ENCODE data around the gene CLASP1.

- TF ChIP-seq POLR2A (IDR thresholded peaks at IDR 0.05) (no peak), CTCF (IDR thresholded peaks at IDR 0.05) (no peak)
Measured at GRCh38 chr2:121663434-121663833, 14.2 kb upstream of the CLASP1 start.
